Erythroblast (primary cell): ENCODE measurements around the gene C16orf92.

Experiments
- GATA1 ChIP-seq: IDR thresholded peaks from 2 replicates; pipeline ENCODE4 v1.6.1; 2011; ENCODE audit warnings: low read depth, mild to moderate bottlenecking, control low read depth, low read length, moderate library complexity
- POLR2A ChIP-seq: IDR thresholded peaks from 2 replicates; pipeline ENCODE4 v1.6.1; 2011; ENCODE audit warnings: mild to moderate bottlenecking, low read length

DNA sequence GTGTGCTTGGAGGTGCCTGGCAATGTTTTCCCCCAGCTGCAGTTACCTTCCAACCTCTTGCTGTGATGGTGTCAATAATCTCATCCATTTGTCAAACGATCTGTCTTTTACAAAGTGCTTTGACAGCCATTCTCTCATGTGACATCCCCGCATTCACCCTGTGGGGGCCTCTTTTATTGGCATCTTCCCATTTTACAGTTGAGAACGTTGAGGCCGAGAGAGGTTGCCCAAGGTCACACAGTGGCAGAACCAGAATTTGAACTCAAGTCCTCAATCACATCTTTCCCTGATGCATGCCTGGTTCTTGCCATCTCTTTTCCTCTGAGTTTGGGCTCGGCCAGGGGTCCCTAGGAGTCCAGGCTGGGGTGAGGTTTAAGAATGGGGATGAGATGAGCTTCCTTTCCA, 47.9 kb upstream of the C16orf92 start:
- no peak for TF ChIP-seq POLR2A
- no peak for TF ChIP-seq GATA1
